CD14-positive monocyte (primary cell): ENCODE measurements around the gene EEIG1. TPM values are rescaled to one million over a fixed set of nuclear protein-coding genes. Genes with fewer than 3 reads are reported as not detected.

Experiments
- DNase-seq, 3 donors: peaks; one replicate each; pipeline ENCODE4 v3.0.0-alpha.2; 2011 to 2022
- H2AFZ ChIP-seq: 2 replicates; pipeline ENCODE4 v1.6.0; 2012; ENCODE audit warnings: mild to moderate bottlenecking, low read depth, low read length, inconsistent platforms; ENCODE audit not compliant: insufficient read depth, poor library complexity, severe bottlenecking
- H3K27ac ChIP-seq, 2 donors: 1 replicate in 1 of 2; 2 replicates in 1 of 2; pipeline ENCODE4 v1.5.1; 2012 to 2013; ENCODE audit warnings: low read length in 2 of 2, control low read depth in 1 of 2, inconsistent platforms in 1 of 2, low read depth in 1 of 2, mild to moderate bottlenecking in 1 of 2
- H3K27me3 ChIP-seq, 2 donors: one replicate each; pipeline versions ENCODE4 v1.6.0 to v1.6.1; 2011 to 2013; ENCODE audit warnings: low read length in 2 of 2; ENCODE audit not compliant: control insufficient read depth in 2 of 2, insufficient read depth in 2 of 2
- H3K36me3 ChIP-seq, 2 donors: replicated peaks in 1 of 2; 1 replicate in 1 of 2; 2 replicates in 1 of 2; pipeline versions ENCODE4 v1.5.1 to v1.6.1; 2012 to 2013; ENCODE audit warnings: low read length in 2 of 2, control low read depth in 1 of 2, inconsistent platforms in 1 of 2, mild to moderate bottlenecking in 1 of 2; ENCODE audit not compliant: insufficient read depth in 2 of 2, control insufficient read depth in 1 of 2
- H3K4me1 ChIP-seq, 2 donors: 1 replicate in 1 of 2; 2 replicates in 1 of 2; pipeline versions ENCODE4 v1.5.1 to v1.6.1; 2012 to 2013; ENCODE audit warnings: low read length in 2 of 2, control low read depth in 1 of 2, inconsistent platforms in 1 of 2, mild to moderate bottlenecking in 1 of 2, moderate library complexity in 1 of 2; ENCODE audit not compliant: insufficient read depth in 2 of 2, control insufficient read depth in 1 of 2
- H3K4me2 ChIP-seq: replicated peaks from 2 replicates; pipeline ENCODE3; 2012; ENCODE audit warnings: low read length, moderate library complexity, mild to moderate bottlenecking; ENCODE audit not compliant: poor library complexity, severe bottlenecking; ENCODE audit errors: extremely low read depth
- H3K4me3 ChIP-seq, 3 experiments: fragments of 200-600 bp in 1 of 3; sonication (generic) in 1 of 3; replicated peaks in 1 of 3; 1 replicate in 2 of 3; 2 replicates in 1 of 3; pipeline ENCODE4 v1.5.1; 2011 to 2013; ENCODE audit warnings: low read length in 3 of 3, mild to moderate bottlenecking in 3 of 3, control low read depth in 2 of 3, low read depth in 2 of 3, inconsistent platforms in 1 of 3, moderate library complexity in 1 of 3
- H3K79me2 ChIP-seq: 2 replicates; pipeline ENCODE4 v1.6.0; 2012; ENCODE audit warnings: mild to moderate bottlenecking, control low read depth, inconsistent platforms, low read length, moderate library complexity; ENCODE audit not compliant: insufficient read depth
- H3K9ac ChIP-seq: 2 replicates; pipeline ENCODE4 v1.6.0; 2017; ENCODE audit warnings: low read length, mild to moderate bottlenecking; ENCODE audit not compliant: insufficient read depth, poor library complexity, severe bottlenecking
- H3K9me3 ChIP-seq, 2 donors: replicated peaks in 1 of 2; 1 replicate in 1 of 2; 2 replicates in 1 of 2; pipeline versions ENCODE4 v1.5.1 to v1.6.1; 2012 to 2013; ENCODE audit warnings: low read length in 2 of 2, control low read depth in 1 of 2; ENCODE audit not compliant: control insufficient read depth in 1 of 2, insufficient read depth in 1 of 2
- H4K20me1 ChIP-seq: 2 replicates; pipeline ENCODE4 v1.6.0; 2012; ENCODE audit warnings: mild to moderate bottlenecking, low read length, control low read depth, moderate library complexity; ENCODE audit not compliant: insufficient read depth
- H3K27ac Mint-ChIP-seq, 7 donors: one replicate each; pipeline ENCODE4 v1.8.0; 2020; ENCODE audit warnings: mild to moderate bottlenecking in 7 of 7, mixed read lengths in 7 of 7, moderate library complexity in 6 of 7, inconsistent platforms in 2 of 7
- H3K27me3 Mint-ChIP-seq, 3 donors: one replicate each; pipeline ENCODE4 v1.8.0; 2021 to 2022; ENCODE audit warnings: low read depth in 3 of 3, mild to moderate bottlenecking in 3 of 3, mixed read lengths in 3 of 3, moderate library complexity in 3 of 3, inconsistent platforms in 1 of 3
- H3K36me3 Mint-ChIP-seq, 2 donors: one replicate each; pipeline ENCODE4 v1.8.0; 2020; ENCODE audit warnings: mixed read lengths in 2 of 2, inconsistent platforms in 1 of 2, mild to moderate bottlenecking in 1 of 2
- H3K4me1 Mint-ChIP-seq: one replicate; pipeline ENCODE4 v1.8.0; 2020; ENCODE audit warnings: mild to moderate bottlenecking, mixed read lengths
- H3K4me3 Mint-ChIP-seq, 2 donors: one replicate each; pipeline ENCODE4 v1.8.0; 2020; ENCODE audit warnings: mild to moderate bottlenecking in 2 of 2, mixed read lengths in 2 of 2, moderate library complexity in 1 of 2
- H3K9me3 Mint-ChIP-seq, 7 donors: one replicate each; pipeline ENCODE4 v1.8.0; 2020 to 2022; ENCODE audit warnings: mixed read lengths in 7 of 7, mild to moderate bottlenecking in 6 of 7, moderate library complexity in 6 of 7, inconsistent platforms in 2 of 7
- WGBS: methylation state at CpG from one replicate; pipeline ENCODE4 v1.1.5; 2013; ENCODE audit warnings: missing lambda C conversion rate; ENCODE audit not compliant: insufficient coverage; 5-methylcytosine and 5-hydroxymethylcytosine counted together
- intact Hi-C, 2 donors: fragments of 100-400 bp; cut with micrococcal nuclease; formaldehyde crosslinking; loops; one replicate each; pipeline versions ENCODE4 v1.15.0 to v1.15.1; 2023
- polyA plus RNA-seq, 3 donors: library from polyadenylated mRNA; depleted of rRNA in 1 of 3; unstranded in 2 of 3; stranded (reverse) in 1 of 3; fragments of 300-500 nt in 2 of 3; fragments of >200 nt in 1 of 3; fragmentation: Illumina TruSeq in 2 of 3; gene quantifications; 1 replicate in 2 of 3; 2 replicates in 1 of 3; pipeline ENCODE4 v1.2.3, GENCODE V29; 2012 to 2021
- TF ChIP-seq, protein P1 (sequence below): fragments of 200-600 bp; IDR thresholded peaks from one replicate; pipeline ENCODE4 v1.8.0; 2022; ENCODE audit warnings: antibody characterized with exemption, mild to moderate bottlenecking

EEIG1 gene
- polyA plus RNA-seq, 3 donors: 0.86 to 2.3 (median 2.1) TPM

DNA sequence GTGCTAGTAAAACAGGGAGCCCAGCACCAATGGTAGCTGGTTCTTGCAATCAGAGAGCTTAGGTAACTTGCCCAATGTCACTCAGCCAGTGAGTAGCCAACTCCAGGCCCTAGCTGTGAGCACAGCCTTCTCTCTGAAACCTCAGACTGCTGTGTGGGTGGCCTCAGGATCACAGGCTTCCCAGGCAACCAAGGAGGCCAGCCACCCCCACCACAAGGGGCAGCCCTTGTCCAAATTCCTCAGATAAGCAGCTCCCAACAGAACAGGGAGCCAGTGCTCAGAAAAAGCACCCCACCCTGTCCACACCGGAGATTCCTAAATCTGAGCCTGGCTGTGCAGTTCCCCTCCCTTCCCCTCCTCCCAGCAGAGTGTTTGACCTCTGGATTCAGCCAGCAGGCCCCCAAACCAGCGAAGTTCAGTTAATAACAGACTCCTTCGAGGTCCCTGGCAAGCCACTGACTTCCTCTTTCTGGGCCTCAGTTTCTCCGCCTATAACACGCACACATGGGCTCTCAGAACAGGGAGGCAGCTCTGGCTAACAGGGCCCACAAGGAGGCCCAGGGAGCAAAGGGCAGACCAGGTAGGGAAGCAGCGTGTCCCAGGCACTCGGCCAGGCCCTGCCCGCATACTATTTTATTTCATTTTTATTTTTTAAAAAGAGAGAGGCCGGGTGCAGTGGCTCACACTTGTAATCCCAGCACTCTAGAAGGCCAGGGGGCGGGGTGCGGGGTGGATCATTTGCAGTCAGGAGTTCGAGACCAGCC, 2.7 kb downstream of the EEIG1 start:
- intact Hi-C loops: no loop called here
- no peaks in the 10 kb centered on the region for H3K36me3 ChIP-seq

DNA sequence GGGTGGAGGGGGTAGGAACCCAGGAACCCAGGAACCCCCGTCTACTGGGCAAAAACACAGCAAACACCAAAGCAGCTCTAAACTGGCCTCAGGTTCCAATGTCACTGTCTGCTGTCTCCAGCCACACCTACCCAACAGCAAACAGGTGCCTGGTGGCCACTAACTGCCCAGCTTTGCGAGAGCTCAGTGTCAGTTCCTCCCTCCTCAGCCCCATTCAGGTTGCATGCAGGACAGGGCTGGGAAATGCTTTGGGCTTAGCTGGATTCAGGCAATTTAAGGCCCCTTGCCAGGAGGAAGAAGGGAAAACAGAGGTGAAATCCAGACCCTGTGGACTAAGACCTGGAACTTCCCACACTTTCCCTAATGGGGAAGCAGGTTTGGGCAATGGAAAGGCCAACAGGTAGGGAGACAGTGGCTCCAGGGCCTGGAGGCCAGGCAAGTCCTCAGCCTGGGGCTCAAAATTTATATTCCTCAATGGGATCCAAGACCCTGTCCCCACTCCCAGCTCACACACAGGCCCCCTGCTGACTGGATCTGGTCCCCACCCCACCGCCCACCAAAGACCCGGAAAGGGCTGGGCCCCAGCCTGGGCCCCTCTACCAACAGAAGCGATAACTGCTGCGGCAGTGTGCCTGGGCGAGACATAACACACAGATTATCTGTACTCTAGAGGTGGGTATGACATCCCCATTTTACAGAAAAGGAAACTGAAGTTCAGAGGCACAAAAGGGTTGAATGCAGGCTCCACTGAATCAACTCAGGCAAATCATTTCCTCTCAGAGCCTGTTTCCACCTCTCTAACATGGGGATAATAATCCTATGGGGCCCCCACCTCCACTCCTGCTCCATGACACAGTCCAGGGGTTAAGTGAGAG, 3.5 kb downstream of the EEIG1 start:
- no peaks in the 10 kb centered on the region for H3K9me3 ChIP-seq
- Mint-ChIP-seq H3K4me1 (peaks cover 29% of the 10 kb centered on the region), H3K4me3 (peak overlapping the region in 1 of 2 donors; percentile 51), H3K36me3 (peaks cover 0 to 3% of the 10 kb centered on the region in 2 donors), H3K27me3 (peaks cover 15 to 20% (median 15%) of the 10 kb centered on the region in 3 donors), H3K27ac (no peak overlapping the region), H3K9me3 (peaks cover 0 to 4% (median 0%) of the 10 kb centered on the region in 7 donors)
- WGBS: no CpG with 5 or more reads among the region's 7 CpGs
- no peak overlapping the region for H3K4me2 ChIP-seq
- no peak overlapping the region for H3K27ac ChIP-seq
- H3K4me3 ChIP-seq: no peak overlapping the region
- DNase-seq: no peak
- intact Hi-C loops: no loop called here
- no peaks in the 10 kb centered on the region for H3K36me3 ChIP-seq
- peaks cover 5 to 13% of the 10 kb centered on the region in 2 donors for H3K27me3 ChIP-seq
- TF ChIP-seq, protein P1, sequence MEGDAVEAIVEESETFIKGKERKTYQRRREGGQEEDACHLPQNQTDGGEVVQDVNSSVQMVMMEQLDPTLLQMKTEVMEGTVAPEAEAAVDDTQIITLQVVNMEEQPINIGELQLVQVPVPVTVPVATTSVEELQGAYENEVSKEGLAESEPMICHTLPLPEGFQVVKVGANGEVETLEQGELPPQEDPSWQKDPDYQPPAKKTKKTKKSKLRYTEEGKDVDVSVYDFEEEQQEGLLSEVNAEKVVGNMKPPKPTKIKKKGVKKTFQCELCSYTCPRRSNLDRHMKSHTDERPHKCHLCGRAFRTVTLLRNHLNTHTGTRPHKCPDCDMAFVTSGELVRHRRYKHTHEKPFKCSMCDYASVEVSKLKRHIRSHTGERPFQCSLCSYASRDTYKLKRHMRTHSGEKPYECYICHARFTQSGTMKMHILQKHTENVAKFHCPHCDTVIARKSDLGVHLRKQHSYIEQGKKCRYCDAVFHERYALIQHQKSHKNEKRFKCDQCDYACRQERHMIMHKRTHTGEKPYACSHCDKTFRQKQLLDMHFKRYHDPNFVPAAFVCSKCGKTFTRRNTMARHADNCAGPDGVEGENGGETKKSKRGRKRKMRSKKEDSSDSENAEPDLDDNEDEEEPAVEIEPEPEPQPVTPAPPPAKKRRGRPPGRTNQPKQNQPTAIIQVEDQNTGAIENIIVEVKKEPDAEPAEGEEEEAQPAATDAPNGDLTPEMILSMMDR: no peak
- H3K79me2 ChIP-seq: no peaks in the 10 kb centered on the region
- peaks cover 12% of the 10 kb centered on the region for H4K20me1 ChIP-seq
- no peak overlapping the region for H3K9ac ChIP-seq
- H3K4me1 ChIP-seq: peaks cover 19 to 28% of the 10 kb centered on the region in 2 donors
- H2AFZ ChIP-seq: no peak overlapping the region

More for the DNA sequence above, 2.7 kb downstream of the EEIG1 start:
- Histone ChIP-seq H3K27ac (no peak overlapping the region), H3K4me2 (no peak overlapping the region), H3K4me3 (no peak overlapping the region), H2AFZ (no peak overlapping the region), H3K4me1 (peaks cover 18 to 27% of the 10 kb centered on the region in 2 donors), H3K9ac (no peak overlapping the region), H4K20me1 (peaks cover 12% of the 10 kb centered on the region), H3K27me3 (peaks cover 5 to 13% of the 10 kb centered on the region in 2 donors), H3K9me3 (no peaks in the 10 kb centered on the region), H3K79me2 (no peaks in the 10 kb centered on the region)
- Mint-ChIP-seq H3K27me3 (peaks cover 13 to 20% (median 15%) of the 10 kb centered on the region in 3 donors), H3K27ac (peak overlapping the region in 1 of 7 donors; percentile 26), H3K36me3 (peaks cover 0 to 3% of the 10 kb centered on the region in 2 donors), H3K4me1 (peaks cover 28% of the 10 kb centered on the region), H3K4me3 (peak overlapping the region in 1 of 2 donors; percentile 51), H3K9me3 (peaks cover 0 to 4% (median 0%) of the 10 kb centered on the region in 7 donors)
- 68% methylated on average over 6 of the region's 12 CpGs for WGBS
- DNase-seq: peak in 1 of 3 donors; percentile 2
- TF ChIP-seq, protein P1: no peak
